Muscle layer of colon (tissue), 2 donors: ENCODE measurements around the gene UBTD2.

Experiments used
- H3K27ac ChIP-seq: one replicate; pipeline ENCODE4 v1.7.0; 2013; ENCODE audit warnings: low read depth, mild to moderate bottlenecking, low read length, moderate library complexity
- H3K27me3 ChIP-seq, 2 donors: one replicate each; pipeline ENCODE4 v1.7.0; 2013; ENCODE audit warnings: low read length in 2 of 2, mild to moderate bottlenecking in 2 of 2; ENCODE audit not compliant: insufficient read depth in 2 of 2, control insufficient read depth in 1 of 2
- H3K36me3 ChIP-seq: one replicate; pipeline ENCODE4 v1.7.0; 2013; ENCODE audit warnings: mild to moderate bottlenecking, low read length; ENCODE audit not compliant: insufficient read depth
- H3K4me1 ChIP-seq: one replicate; pipeline ENCODE4 v1.7.0; 2013; ENCODE audit warnings: mild to moderate bottlenecking, low read length; ENCODE audit not compliant: insufficient read depth
- H3K4me3 ChIP-seq, 2 donors: one replicate each; pipeline ENCODE4 v1.7.0; 2013; ENCODE audit warnings: low read length in 2 of 2, low read depth in 1 of 2, mild to moderate bottlenecking in 1 of 2, moderate library complexity in 1 of 2
- H3K9ac ChIP-seq: one replicate; pipeline ENCODE4 v1.7.0; 2013; ENCODE audit warnings: low read length
- H3K9me3 ChIP-seq: one replicate; pipeline ENCODE4 v1.7.0; 2013; ENCODE audit warnings: mild to moderate bottlenecking, low read length
- donor health status: abdominal sarcoma.
- donor health status: Adenocarcinoma of cecum.

UBTD2 gene

DNA sequence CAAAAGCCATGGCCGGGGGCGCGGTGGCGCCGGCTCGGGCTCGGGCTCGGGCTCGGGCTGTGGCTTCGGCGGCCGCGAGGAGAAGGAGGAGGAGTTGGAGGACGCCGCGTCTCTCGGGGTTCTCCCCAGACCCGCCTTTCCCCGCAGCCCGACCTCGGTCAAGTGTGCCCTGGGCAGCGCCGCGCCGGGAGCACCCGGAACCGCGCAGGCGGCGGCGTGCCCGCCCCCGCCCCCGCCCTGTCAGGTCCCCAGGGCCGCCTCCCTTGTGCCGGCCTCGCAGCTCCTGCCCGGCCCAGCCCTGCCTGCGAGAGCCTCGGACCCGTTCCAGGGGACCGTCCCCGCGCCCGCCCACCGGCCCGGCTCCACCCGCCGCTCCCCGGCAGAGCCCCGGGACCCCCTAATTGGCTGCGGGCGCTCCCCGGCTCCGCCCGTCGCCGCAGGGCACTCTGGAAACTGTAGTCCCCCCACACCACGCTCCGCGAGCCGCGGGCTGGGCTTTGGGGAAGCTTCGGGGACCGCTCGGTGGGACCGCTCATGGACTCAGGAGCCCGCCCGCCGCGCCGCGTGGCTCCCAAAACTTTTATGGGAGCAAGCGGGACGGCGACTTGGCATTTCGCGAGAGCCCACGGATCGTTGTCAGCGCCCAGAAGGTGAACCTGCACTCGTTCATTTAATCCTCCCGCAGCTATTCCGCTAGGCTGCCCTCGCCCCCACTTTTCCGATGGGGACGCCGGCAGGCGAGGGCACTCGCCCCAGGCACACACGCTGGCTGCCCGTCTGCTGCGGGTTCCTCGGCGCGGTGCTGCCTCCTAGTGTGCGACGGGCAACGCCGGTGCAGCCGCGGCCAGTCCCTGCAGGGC is 95.3 kb downstream of the UBTD2 start, which contains the start of gene STK10:
STK10 (minus strand) TSS at position 192 of the 860 bp plus-strand sequence; CDS start at position 10, 182 bp downstream.
- Histone ChIP-seq H3K27me3 (no peaks in the 10 kb centered on the region), H3K4me1 (peaks cover 15% of the 10 kb centered on the region), H3K4me3 (peak within 1 kb of the TSS; percentile 87 to 94), H3K9ac (peak within 1 kb of the TSS; percentile 70), H3K27ac (peak within 1 kb of the TSS; percentile 83), H3K9me3 (no peaks in the 10 kb centered on the region), H3K36me3 (no peaks in the 10 kb centered on the region)

DNA sequence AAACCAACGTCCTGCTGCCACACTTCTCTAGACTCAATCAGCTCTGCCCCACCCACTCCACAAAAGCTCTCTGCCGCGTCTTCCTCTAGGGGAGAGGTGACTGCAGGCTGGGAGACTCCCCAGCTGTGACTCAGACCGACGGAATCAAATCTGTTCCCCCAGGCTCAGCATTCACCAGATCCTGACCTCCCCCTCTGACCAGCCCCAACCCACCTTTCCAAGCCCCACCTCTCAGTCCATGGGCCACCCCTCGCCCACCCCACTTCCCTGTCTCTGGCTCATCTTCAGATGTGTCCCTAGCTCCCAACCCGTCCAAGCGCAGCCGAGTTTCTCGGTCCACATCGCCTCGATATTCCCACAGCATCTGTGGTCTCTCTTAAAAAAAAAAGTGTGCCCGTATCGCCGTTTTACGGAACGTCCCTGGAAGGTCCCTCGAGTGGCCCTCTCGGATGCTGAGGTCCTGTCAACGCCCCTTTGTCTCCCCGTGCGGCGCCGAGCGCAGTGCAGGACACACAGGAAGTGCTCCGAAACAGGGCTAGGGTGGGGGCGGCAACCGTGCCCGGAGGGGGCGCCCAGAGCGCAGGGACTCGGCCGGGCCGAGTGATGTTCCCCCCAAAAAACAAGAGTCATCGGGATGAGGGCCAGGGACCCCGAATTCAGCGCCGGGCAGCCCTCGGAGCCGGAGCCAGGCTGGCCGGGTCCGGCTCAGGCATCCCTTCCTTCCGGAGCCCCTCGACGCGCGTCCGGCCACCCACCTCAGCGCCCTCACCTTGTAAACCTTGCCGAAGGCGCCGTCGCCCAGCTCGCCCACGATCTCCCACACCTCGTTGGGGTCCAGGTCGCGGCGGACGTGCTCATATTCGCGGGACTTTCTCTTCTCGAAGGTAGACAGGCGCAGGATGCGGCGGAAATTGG is 96.2 kb downstream of the UBTD2 start:
- H3K36me3 ChIP-seq = no peaks in the 10 kb centered on the region
- H3K4me1 ChIP-seq = peaks cover 15% of the 10 kb centered on the region
- H3K27ac ChIP-seq = peak overlapping the region; percentile 83
- H3K9ac ChIP-seq = peak overlapping the region; percentile 70
- peak overlapping the region; percentile 87 to 94 for H3K4me3 ChIP-seq
- no peaks in the 10 kb centered on the region for H3K27me3 ChIP-seq
- H3K9me3 ChIP-seq = no peaks in the 10 kb centered on the region

DNA sequence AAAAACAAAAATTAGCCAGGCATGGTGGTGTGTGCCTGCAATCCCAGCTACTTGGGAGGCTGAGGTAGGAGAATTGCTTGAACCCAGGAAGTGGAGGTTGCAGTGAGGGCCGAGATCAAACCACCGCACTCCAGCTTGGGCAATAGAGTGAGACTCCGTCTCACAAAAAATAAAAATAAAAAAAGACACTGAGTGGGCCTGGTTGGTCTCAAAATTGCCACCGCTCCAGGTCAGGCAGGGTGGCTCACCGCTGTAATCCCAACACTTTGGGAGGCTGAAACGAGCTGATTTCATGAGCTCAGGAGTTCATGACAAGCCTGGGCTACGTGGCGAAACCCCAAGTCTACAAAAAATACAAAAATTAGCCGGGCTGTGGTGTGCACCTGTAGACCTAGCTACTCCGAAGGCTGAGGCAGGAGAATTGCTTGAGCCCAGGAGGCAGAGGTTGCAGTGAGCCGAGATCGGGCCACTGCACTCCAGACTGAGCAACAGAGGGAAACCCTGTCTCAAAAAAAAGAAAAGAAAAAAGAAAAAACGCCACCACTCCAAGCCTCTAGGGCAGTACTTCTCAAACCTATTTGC is 97.4 kb downstream of the UBTD2 start:
- Histone ChIP-seq H3K27ac (peak overlapping the region; percentile 83), H3K36me3 (no peaks in the 10 kb centered on the region), H3K9me3 (no peaks in the 10 kb centered on the region), H3K4me3 (peak overlapping the region in 1 of 2 donors; percentile 87), H3K9ac (no peak overlapping the region), H3K27me3 (no peaks in the 10 kb centered on the region), H3K4me1 (peaks cover 15% of the 10 kb centered on the region)

DNA sequence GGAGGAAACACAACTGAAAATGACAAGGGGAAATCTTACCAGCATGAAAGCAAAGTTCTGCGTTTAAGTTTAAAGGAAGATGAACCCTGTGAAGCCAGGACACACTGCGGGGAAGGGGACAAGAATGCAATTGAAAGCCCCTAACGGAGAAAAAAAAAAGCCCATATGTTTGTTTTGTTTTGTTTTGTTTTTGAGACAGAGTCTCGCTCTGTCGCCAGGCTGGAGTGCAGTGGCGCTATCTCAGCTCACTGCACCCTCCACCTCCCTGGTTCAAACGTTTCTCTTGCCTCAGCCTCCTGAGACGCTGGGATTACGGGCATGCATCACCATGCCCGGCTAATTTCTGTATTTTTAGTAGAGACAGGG is 98.5 kb downstream of the UBTD2 start:
- H3K9me3 ChIP-seq = no peaks in the 10 kb centered on the region
- H3K27me3 ChIP-seq = no peaks in the 10 kb centered on the region
- no peak overlapping the region for H3K9ac ChIP-seq
- no peak overlapping the region for H3K4me3 ChIP-seq
- no peaks in the 10 kb centered on the region for H3K36me3 ChIP-seq
- H3K27ac ChIP-seq = no peak overlapping the region
- peaks cover 15% of the 10 kb centered on the region for H3K4me1 ChIP-seq

DNA sequence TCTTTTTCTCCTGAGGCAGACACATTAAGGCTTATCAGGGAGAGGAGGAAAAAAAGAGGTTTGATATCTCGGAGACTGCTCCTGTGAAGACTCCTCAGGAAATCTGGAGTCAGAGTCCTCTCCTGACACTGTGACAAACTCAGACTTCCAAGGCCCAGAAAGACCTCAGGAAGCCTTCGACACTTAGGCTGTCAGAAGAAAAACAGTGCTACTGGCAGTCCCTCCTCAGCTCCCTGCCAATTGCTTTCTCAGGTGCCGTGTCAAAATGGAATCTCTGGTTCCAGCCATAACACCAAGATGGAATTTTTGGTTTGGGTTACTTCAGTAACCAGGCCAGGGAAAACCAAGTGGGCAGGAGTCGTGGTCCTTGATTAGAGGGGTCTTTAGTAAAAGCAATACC is 99.7 kb downstream of the UBTD2 start:
- no peak overlapping the region for H3K9ac ChIP-seq
- no peaks in the 10 kb centered on the region for H3K27me3 ChIP-seq
- H3K4me3 ChIP-seq = no peak overlapping the region
- no peaks in the 10 kb centered on the region for H3K36me3 ChIP-seq
- no peak overlapping the region for H3K27ac ChIP-seq
- no peaks in the 10 kb centered on the region for H3K9me3 ChIP-seq
- peaks cover 10% of the 10 kb centered on the region for H3K4me1 ChIP-seq

DNA sequence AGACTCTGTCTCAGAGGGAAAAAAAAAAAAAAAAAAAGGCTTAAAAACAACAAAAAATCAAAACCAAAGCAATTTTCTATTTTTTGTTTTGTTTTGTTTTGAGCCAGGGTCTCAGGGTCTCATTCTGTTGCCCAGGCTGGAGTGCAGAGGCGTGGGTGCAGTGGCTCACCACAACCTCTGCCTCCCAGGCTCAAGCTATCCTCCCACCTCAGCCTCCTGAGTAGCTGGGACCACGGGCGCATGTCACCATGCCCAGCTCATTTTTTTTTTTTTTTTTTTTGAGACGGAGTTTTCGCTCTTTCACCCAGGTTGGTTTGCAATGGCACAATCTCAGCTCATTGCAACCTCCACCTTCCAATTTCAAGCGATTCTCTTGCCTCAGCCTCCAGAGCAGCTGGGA is 101.3 kb downstream of the UBTD2 start:
- Histone ChIP-seq H3K36me3 (no peaks in the 10 kb centered on the region), H3K4me3 (no peak overlapping the region), H3K4me1 (peaks cover 10% of the 10 kb centered on the region), H3K9ac (no peak overlapping the region), H3K27me3 (no peaks in the 10 kb centered on the region), H3K27ac (no peak overlapping the region), H3K9me3 (no peaks in the 10 kb centered on the region)

DNA sequence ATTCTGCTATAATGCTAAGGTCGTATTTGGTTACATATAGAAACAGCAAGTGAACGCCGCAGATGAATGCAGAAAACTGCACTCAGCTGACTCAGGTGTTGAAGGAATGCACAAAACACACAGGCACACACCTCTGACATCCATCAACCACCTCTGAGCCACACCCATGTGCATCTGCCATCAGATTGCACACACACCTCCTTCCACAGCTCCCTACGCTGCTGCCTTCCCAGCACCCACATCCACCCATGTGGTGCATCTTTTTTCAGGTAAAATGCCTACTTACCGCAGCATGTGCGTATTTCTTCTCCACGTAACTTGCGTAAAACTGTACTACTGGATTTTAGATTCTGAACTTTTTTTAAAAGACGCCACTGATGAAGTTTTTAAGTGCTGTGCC is 102.6 kb downstream of the UBTD2 start:
- Histone ChIP-seq H3K4me1 (no peaks in the 10 kb centered on the region), H3K4me3 (no peak overlapping the region), H3K27ac (no peak overlapping the region)

DNA sequence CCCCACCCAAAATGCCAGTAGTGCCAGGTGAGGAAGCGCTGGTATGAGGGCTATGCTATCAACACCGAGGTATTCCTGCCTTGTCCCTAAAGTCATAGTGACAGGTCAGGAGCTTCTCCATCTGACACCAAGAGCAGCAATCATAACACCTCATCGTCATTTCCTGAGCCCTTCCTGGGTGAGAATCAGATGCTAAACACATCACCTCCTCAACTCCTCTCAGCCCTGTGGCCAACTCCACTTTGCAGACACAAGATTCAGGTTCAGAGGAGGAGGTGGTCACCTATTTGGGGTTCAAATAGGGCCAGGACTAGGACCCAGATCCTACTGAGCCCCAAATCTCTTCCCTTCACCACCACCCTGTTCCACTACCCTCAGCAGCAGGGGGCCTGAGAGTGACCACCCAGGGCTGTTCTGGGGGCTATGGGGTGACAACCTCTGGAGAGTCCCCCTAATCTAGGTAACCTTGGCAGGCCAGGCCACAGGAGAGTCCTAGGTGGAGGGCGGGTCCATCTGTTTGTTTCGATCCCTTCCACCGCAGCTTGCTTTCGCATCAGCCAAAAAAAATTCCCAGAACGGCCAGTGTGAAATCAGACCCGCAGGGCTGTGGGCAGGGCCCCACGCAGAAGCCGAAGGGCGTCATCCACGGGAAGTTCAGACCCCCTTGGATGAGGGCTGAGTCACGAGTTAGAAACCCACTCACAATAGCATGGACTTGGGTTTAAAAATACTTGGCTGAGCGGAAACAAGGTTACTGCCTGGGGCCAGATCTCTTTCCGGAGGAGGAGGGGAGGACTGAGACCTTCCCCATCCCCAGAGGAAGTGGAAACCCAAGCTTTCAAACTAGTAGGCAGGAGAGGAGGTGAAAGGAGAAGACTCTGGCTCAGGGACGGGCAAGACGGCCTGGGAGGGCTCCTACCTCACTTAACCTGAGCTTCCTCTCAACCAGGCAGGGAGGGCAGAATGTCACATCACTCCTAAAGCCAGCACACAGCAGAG is 104.3 kb downstream of the UBTD2 start:
- no peak overlapping the region for H3K4me3 ChIP-seq
- no peaks in the 10 kb centered on the region for H3K4me1 ChIP-seq
- H3K36me3 ChIP-seq = no peaks in the 10 kb centered on the region
- H3K9me3 ChIP-seq = no peaks in the 10 kb centered on the region
- H3K9ac ChIP-seq = no peak overlapping the region
- no peak overlapping the region for H3K27ac ChIP-seq
- no peaks in the 10 kb centered on the region for H3K27me3 ChIP-seq

More for the DNA sequence above, 102.6 kb downstream of the UBTD2 start:
- Histone ChIP-seq H3K36me3 (no peaks in the 10 kb centered on the region), H3K9ac (no peak overlapping the region), H3K9me3 (no peaks in the 10 kb centered on the region), H3K27me3 (no peaks in the 10 kb centered on the region)

DNA sequence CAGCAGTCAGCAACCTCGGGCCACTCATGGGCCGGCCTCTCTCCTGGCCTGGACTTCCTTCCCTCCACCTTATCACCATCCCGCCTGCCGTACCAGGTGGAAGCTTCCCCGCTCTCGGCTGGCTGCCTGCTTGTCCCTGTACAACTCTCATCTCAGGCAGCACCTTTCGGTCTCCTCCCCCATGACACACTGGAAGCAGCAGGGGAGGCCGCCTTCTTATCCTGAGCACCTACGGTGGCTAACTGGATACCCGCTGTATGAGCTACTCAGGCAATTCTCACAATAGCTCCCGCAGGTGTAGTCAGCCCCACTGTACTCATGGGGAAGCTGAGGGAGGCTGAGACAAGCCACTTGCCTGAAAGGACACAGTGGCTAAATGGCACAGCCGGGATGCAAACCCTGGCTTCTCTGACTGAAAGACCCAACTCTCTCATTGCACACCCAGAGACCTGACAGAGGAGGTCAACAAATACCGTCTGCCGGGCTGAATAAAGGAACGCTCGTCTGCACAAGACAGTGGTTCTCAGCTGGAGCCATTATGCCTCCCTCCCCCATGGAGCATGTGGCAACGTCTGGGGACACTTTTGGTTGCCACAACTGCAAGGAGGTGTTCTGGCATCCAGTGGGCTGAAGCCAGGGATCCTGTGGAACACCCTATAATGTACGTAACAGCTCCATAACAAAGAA is 105.1 kb downstream of the UBTD2 start:
- H3K36me3 ChIP-seq = no peaks in the 10 kb centered on the region
- no peaks in the 10 kb centered on the region for H3K27me3 ChIP-seq
- no peak overlapping the region for H3K4me3 ChIP-seq
- no peak overlapping the region for H3K9ac ChIP-seq
- H3K27ac ChIP-seq = no peak overlapping the region
- H3K4me1 ChIP-seq = no peaks in the 10 kb centered on the region
- H3K9me3 ChIP-seq = no peaks in the 10 kb centered on the region

DNA sequence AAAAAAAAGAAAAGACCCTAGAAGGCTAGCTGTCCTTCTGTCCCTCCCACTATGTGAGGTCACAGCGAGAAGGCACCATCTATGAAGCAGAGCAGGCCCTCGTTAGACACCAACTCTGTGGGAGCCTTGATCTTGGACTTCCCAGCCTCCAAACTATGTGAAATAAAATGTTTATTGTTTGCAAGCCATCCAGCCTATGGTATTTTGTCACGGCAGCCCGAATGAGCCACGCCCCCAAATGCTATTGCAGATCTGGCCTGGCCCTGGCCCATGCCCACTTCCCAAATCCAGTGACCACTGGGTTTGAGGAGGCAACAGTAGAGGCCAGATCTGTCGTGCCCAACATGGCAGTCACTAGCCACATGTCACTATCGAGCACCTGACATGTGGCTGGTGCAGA is 106.4 kb downstream of the UBTD2 start:
- no peaks in the 10 kb centered on the region for H3K4me1 ChIP-seq
- H3K9ac ChIP-seq = no peak overlapping the region
- H3K27me3 ChIP-seq = no peaks in the 10 kb centered on the region
- H3K4me3 ChIP-seq = no peak overlapping the region
- no peaks in the 10 kb centered on the region for H3K36me3 ChIP-seq
- no peaks in the 10 kb centered on the region for H3K9me3 ChIP-seq
- no peak overlapping the region for H3K27ac ChIP-seq
